T47D (cell line): Measurements from ENCODE around the gene LSG1.

Experiments
- DNase-seq, 2 experiments: peaks; one replicate each; pipeline versions ENCODE4 v3.0.0 to v3.0.0-alpha.2; 2011 to 2012; ENCODE audit warnings: low read depth in 1 of 2, low spot score in 1 of 2
- JUND ChIP-seq: IDR thresholded peaks from 2 replicates; pipeline ENCODE4 v1.6.1; 2012; ENCODE audit warnings: low read depth
- in situ Hi-C: cut with HindIII; loops from 2 replicates; pipeline ENCODE4 v1.10.0; 2016; ENCODE audit warnings: low sequenced_read_pairs, low pct_unique_long_range_greater_than_20kb

Gene LSG1

DNA sequence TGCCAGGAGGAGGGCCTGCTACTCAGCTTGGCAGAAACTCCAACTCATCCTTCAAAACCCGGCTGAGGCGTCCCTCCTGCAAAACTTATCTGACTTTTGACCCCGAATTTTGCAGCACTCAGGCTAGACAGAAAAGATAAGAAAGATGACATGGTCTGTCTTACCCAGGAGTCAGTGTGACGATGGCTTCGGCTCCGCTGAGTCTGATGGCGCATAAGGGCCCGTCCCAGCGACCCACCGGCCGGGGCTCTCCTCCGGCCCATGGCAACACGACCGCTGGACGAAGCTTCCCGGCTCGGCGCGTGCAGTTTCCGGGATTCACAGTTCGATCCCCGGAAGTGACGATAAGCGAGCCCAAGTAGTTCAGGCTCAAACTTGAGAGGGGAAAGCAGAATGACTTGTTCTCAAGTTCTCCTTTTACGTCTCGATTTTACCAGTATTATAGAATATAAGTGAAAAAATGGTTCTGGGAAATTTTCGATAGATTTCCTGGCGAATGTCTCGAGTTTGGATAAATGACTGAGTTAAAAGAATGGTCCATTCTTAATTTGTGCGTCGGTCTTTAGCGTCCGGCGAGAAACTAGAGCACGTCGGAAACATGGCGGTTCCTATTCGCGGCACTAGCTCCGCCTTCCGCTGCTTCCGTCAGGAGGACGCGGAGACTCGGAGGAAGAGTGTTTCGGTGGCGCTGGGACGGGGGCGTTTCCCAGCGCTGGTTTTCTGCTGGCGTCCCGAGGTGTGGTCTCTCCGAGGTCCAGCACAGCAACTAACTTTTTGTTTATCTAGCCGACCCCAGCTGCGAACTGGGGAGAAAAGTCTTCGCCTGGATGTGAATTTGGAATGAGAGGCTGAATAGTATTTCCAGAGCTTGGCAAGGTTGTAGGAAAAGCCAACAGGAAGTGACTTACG, at the start of gene LSG1:
Gene LSG1, minus strand, starts transcription at position 292 of the 909 bp plus-strand sequence. Its CDS starts 29 bp downstream, at position 263.
- peak; percentile 71 for TF ChIP-seq JUND
- in situ Hi-C loops = no loop called here

DNA sequence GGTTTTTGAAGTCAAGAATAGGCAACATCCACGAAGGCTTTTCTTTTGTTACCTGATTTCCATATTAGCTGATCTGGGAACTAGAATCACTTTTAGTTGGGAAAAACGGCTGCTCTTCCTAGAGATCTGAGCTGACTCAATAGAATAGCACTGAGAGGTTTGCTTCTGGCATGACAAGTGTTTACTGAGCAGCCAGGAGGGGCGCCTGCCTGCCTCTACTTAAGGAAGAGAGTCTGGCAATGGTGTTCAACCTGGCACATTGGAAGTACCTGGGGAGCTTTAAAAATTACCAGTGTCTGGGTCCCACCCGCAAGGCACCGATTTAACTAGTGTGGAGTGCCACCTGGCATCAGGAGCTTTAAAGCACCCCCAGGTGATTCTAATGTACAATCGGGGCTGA, 48.1 kb upstream of the LSG1 start:
- in situ Hi-C loops = no loop called here
- no peak for DNase-seq
- TF ChIP-seq JUND = no peak

More for the DNA sequence above, at the start of gene LSG1:
- DNase-seq = peak; percentile 96 to 100

DNA sequence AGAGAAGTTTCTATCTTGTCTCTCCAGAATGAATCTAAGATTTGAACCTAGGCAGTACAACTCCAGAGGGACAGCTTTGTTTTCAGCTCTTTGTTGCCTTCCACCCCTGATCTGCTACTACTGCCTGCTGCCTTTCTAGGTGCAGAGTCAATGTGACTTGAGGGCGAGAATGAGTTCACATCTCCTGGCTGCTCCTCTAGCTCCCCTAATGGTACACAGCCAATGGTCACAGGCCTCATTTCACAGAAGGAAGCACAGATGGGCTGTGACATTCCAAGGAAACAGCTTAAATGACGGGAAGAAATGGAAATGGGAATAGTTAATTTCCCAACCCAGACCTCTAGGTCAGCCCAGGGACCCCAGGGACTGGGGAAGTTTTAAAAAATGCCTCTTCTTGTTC, 46.1 kb upstream of the LSG1 start:
- no peak for DNase-seq
- in situ Hi-C loops = no loop called here
- no peak for TF ChIP-seq JUND

DNA sequence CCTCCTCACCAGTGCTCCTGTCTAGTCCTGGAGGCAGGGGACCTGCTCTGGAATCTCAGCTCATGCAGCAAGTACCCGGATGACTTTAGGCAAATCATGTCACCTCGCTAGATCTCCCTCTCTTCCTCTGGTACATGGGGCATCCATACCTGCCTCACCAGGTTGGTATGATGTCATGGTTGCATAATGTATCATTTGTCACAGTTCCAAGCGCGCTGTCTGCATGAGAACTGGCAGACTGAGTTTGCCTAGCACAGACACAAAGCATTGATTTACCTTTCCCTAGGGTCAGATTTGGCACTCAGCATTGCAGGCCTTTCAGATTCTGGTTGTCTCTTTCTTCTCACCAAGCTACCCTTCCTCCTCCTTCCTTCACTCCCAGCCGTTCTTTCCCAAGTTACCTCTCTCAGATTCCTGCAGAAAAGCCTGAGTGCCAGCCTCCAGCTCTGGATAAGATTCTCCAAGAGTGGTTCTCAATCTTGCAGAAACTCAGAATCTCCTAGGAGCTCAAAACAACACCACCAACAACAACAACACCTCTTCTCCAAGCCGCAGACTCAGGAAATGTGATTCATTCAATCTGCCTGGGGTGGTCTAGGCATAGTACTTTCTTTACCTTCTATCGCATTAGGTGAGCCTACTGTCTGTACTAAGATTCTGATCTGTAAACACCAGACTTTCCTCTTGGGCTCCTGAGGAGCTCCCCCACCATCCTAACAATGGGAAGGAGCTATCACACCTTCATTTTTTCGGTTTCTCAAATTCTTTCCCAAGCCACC, 43.2 kb upstream of the LSG1 start:
- peak in 1 of 2 experiments; percentile 63 for DNase-seq
- in situ Hi-C loops = no loop called here
- no peak for TF ChIP-seq JUND

DNA sequence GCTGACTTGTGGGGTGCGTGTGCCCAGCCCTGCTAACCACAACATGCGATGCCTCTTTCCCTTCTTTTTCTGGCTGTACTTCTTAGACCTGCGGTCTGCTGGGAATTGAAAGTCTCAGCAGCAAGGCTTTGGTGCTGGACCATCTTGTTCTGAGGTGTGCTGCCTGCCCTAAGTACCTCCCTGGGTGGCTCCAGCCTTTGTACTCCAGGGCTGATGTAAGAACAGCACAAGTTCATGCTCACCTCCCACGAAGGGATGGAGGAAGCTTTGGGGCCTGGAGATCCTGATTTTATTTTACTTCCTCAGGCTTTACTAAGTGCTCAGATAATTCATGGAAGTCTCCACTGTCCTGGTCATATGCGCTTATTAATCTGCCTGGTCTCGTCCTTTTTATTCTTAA, 42.6 kb upstream of the LSG1 start:
- no peak for TF ChIP-seq JUND
- DNase-seq = no peak
- in situ Hi-C loops = no loop called here

DNA sequence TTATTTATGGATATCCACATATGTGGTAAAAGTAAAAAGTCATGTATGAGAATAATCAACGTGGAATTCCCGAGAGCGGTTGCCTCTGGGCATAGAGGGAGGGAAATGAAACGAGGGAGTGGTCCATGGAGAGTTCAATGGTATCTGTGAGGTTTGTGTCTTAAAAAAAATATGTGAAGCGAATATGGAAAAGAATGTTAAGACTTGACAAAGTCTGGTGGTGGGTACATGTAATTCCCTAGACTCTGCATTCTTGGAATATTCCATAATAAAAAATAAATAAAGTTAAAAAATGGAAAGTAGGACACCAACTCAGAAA, 42.1 kb upstream of the LSG1 start:
- in situ Hi-C loops = no loop called here
- DNase-seq = no peak
- TF ChIP-seq JUND = no peak

DNA sequence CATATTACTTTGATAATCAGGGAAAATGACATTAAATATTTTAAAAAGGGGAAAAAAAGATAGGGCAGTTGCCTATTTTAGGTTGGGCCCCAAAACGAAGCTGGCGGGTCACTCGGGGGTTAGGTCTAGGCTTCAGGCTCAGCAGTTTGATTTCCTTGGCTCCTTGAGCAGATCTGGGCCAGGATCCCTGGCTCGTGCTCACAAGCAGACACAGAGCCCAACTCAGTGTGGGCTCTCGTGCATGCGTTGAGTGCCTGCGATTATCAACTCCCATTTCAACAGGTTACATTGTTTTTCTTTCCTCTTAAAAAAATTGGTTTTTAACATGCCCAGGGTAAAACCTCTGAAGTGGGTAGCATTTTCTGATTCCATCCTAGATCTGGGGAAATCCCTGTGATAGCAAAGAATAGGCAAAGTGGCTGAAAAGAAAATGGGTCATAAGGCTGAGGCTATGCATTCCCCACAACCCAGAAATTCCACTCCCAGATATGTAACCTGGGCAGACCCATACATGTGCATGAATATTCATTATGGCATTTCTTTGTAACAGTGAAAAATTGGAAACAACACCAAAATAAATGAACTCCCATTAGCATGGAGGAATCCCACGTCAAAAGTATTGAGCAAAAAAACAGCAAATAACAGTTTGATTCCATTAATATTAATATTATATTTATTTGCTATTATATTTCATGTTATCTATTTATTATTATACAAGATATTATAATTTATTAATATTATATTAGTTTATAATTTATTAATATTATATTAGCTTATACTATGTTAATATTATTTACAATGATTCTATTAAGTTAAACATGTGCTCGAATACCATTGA, 41.5 kb upstream of the LSG1 start:
- in situ Hi-C loops = no loop called here
- TF ChIP-seq JUND = no peak
- no peak for DNase-seq

DNA sequence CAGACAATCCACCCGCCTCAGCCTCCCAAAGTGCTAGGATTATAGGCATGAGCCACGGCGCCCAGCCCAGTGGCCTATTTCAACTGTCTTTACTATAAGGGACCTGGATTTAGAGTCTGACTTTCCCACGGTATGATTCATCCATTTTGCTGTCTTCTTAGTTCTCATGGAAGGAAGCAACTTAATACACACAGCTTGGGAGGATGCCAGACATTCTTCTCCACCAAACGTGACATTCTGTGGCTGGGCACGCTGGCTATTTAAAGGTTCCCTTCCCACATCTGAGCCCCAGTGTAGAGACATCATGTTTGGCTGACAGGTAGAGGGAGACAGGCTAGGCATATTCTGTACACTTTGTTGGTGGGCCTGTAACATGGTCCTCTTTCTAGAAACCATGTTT, 39.9 kb upstream of the LSG1 start:
- peak in 1 of 2 experiments; percentile 70 for DNase-seq
- TF ChIP-seq JUND = no peak
- in situ Hi-C loops = no loop called here

DNA sequence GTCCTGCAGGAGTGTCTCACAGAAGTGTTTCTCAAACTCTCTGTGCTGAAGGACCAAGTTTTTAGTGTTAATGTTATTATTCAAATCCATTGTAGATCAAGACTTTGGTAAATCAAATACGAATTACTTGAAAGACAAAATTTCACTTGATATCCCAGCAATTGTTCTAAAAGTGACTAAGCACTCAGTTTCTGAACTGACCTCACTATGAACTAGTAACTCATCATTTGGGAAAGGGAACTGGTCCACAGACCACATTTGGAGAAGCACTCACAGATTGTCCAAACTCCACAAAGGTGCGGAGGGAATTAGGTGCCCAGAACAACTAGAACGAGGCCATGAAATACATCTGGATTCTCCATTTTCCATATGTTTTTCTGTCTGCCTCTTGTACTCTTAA, 39.3 kb upstream of the LSG1 start:
- no peak for DNase-seq
- in situ Hi-C loops = no loop called here
- no peak for TF ChIP-seq JUND

DNA sequence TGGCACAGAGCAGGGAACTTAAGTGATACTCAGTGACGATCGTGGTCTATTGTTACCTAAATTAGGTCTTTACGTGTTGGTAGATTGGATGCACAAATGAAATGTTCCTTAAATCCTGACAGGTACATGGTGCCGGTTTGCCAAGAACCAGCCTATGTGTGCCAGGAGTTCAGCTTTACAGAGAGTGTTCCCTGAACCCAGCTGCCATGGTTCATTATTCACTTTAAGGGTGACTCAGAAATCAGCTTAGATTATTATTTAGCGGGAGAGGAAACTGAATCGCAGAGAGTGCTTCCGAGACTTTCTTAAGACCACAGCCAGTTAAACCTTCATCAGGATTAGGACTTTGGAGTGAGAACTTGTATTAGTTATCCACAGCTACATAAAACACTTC, 35.2 kb upstream of the LSG1 start:
- no peak for TF ChIP-seq JUND
- in situ Hi-C loops = no loop called here
- no peak for DNase-seq

DNA sequence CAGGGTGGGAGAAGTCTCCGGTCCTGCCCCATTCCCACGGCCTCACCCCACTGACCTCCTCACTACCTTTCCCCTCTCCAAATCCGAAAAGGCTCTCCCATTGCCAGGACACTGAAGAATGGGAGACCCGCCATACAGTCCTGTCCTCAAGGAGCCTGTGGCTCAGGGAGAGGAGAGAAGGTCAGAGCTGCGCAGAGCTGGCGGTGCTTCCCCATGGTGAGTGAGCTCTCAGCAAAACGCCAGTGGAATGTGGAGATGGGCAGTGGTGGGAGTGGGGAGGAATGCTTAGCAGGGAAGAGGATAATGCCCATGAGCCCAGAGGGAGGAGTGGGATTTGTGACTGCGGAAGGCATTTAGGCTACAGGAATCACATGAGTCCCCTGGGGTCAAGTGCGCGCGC, 33.8 kb upstream of the LSG1 start:
- DNase-seq = no peak
- no peak for TF ChIP-seq JUND
- in situ Hi-C loops = no loop called here

DNA sequence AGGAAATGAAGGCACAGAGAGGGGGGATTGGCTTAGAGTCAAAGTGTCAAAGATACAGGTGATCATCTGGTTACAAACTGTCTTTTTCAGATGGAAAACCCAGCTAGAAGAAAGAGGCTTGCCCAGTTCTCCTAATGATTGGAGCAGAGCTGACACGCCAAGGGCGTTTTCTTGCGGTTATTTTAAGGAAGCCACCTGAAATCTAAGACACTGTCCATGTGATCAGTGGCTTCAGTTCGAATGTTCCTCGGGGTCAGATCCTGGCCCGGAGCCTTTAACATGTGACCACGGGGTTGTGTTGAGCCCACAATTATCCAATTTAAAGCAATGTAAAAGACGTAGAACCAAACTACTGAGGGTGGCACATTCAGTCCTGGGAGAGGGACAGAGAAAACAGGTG, 33.2 kb upstream of the LSG1 start:
- no peak for TF ChIP-seq JUND
- DNase-seq = no peak
- in situ Hi-C loops = no loop called here
